Loucy (cell line): Measurements from ENCODE around the gene TC2N.

ENCODE experiments used
- EZH2phosphoT487 ChIP-seq: fragments of 200-600 bp; IDR thresholded peaks from 2 replicates; pipeline ENCODE4 v1.6.1; 2018; ENCODE audit warnings: antibody characterized with exemption, mild to moderate bottlenecking, moderate library complexity, borderline replicate concordance
- TF ChIP-seq, protein P1 (sequence below): fragments of 200-600 bp; sonication (generic); conservative IDR thresholded peaks from 2 replicates; pipeline ENCODE4 v1.5.1; 2014; ENCODE audit warnings: mild to moderate bottlenecking, antibody characterized with exemption, low read length

GRCh38 chr14:91778217-91778616, 89.1 kb downstream of the TC2N start:
- TF ChIP-seq, protein P1, sequence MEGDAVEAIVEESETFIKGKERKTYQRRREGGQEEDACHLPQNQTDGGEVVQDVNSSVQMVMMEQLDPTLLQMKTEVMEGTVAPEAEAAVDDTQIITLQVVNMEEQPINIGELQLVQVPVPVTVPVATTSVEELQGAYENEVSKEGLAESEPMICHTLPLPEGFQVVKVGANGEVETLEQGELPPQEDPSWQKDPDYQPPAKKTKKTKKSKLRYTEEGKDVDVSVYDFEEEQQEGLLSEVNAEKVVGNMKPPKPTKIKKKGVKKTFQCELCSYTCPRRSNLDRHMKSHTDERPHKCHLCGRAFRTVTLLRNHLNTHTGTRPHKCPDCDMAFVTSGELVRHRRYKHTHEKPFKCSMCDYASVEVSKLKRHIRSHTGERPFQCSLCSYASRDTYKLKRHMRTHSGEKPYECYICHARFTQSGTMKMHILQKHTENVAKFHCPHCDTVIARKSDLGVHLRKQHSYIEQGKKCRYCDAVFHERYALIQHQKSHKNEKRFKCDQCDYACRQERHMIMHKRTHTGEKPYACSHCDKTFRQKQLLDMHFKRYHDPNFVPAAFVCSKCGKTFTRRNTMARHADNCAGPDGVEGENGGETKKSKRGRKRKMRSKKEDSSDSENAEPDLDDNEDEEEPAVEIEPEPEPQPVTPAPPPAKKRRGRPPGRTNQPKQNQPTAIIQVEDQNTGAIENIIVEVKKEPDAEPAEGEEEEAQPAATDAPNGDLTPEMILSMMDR = no peak
- TF ChIP-seq EZH2phosphoT487 = no peak
